ENCODE results near the gene POU2F2.
A peak's percentile ranks its signal among the peaks of the same experiment; 100 is the strongest.

Gene POU2F2

DNA sequence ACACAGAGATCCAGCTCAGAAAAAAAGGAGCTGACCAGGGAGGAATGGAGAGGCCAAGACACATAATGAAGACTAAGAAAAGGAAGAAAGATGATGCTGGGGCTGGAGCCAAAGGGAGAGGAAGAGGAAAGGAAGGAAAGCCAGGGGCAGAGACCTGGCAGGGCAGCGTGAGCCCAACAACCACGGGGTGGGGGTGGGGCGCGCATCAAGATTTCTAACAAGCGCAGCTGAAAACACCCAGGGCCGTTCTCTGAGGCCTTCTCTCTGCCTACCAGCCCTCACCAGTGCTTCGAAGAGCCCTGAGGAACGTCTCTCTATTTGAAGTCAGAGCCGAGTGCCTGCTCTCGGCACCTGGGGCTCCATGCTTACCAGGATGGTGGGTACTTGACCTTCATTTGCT, 23.6 kb upstream of the POU2F2 start:
- DNase-seq (ENCODE audit: low read depth in 2 of 2, low spot score in 1 of 2) = no peak

DNA sequence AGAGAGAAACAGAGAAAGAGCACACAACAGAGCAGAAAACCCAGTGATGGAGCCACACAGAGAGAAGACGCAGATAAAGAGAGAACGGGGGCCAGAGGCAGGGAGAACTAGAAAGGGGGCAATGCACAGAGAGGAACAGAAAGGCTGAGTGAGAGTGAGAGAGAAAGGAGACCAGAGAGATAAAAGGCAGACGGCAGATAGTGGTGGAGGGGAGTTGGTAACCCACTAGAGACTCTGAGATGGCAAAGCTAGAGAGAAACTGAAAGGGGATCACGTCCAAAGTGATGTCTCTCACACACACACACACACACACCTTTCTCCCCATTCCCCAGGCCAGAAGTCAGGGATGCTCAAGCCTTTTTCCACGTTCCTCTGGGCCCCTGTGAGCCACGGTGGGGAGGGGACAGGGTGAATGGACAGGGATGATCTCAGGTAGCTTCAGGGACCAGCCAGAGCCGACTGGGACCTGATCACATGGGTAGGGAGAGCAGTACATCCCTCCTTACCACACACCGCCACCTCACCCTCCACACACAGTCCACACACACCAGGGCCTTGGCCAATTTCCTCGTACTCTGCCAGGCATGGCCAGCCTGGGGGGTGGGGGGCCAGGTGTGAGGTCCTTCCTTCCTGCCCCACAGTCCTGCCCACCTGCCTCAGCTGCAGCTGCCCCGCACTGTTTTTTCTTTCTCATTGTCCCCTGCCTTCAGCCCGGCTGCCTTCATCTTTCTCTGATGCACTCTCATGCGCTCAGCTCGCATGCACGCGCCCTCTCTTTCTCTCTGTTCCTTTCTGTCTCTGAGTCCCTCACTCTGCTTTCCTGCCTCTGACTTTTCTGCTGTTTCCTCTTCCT, 22.5 kb upstream of the POU2F2 start:
- no peak for DNase-seq (ENCODE audit: low read depth in 2 of 2, low spot score in 1 of 2)

DNA sequence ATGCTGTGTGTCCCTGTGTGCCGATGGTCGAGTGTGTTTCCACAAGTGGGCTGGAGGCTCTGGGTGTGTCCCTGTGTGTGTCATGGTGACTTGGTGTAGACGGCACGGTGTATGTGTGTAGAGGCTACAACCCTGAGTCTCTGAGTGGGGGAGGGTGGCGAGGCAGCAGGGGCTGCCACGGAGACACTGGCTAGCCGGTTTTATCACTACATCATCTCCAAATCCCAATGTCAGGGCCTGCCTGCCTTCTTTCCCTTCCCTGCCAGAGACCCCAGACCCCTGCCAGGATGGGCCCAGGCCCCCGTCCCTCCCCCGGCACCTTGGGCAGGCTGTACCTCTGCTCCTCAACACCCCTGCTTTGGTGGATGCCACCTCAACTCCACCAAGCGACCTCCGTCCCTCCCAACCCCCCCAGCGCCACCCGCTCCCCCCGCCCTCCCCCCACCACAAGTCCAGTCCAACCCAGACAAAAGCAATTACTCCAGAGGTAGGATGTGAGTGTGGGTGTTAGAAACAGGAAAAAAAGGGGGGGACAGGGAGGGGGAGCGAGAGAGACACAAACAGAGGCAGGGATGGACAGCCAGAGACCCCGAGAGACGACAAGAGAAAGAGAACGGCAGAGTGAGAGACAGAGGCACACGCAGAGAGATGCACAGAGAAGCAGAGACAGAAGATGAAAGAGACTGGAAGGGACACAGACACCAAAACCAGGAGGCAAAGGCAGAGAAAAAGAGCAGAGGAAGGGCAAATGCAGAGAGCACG, 21.6 kb upstream of the POU2F2 start:
- DNase-seq (ENCODE audit: low read depth in 2 of 2, low spot score in 1 of 2) = no peak

DNA sequence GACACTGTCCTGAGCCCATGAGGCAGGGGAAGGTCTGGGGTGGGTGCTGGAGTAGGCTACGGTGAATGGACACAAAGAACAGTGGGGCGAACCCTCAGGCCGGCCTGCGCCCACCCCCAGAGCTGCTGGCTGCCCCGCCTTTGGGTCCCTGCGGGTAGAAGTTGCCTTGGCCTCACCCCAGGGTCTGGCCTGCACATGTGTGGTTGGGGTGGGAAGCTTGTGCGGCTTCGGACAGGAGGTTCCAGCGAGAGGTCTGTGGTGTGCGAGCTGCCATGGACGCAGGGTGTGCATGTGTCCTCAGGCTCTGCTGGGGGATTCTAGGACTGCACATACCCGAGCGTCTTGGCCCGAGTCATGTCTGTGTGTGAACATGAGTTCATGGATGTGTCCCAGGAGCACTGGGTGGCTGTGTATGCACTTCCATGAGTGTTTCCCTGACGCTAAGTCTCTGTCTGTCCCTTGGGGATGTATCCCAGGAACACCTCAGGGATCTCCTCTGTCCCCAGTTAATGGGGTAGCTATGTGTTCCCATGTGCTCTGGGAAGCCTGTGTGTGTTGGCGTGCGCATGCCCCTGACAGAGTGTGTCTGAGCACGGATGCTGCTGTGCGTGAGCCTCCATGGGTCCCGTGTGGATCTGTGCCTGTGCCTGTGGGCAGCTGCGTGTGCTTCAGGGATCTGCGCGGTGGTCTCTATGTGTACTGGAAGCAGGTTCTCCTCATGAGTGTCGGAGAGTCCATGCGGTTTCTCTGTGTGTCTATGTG, 20.8 kb upstream of the POU2F2 start:
- no peak for DNase-seq (ENCODE audit: low read depth in 2 of 2, low spot score in 1 of 2)

DNA sequence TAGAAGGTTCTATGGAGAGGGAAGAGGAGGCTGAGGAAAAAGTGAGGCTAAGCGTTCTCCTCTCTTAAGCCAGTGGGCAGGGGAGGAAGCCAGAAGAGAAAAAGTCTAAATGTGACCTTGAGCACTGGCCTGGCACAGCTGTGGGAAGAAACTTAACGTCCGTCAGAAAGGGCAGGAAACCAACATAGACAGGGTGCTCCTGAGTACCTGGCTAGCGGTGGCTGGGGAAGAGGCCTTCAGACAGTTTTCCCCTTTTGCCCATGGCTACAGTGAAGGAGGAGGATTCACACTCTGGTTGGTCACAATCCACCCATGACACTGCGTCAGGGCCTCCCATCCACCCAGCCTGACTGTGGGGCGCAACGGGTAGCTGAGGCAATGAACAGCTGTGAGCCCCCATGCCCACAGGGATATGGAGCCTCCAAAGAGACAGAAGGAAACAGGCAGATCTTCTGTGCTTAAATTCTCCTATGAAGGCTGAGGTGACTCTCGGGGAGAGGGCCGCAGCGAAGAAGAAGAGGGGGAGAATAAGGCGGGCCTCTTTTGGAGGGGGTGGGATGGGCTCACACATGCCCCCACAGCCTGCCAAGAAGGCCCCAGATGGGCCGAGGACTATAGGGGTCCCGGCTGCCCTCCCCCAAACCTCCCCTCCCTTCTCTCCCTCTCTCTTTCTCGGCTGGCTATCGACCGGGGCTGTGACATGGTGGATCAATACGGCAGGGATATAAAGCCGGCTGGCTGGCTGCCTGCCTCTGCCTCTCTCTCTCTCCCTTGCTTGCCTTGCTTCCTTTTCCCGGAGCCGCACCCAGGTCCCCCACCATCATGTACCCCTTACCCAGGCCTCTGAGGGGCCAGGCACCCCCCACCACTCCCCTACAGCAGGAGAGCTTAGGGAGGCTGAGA, 19.8 kb upstream of the POU2F2 start:
- no peak for DNase-seq (ENCODE audit: low read depth in 2 of 2, low spot score in 1 of 2)

DNA sequence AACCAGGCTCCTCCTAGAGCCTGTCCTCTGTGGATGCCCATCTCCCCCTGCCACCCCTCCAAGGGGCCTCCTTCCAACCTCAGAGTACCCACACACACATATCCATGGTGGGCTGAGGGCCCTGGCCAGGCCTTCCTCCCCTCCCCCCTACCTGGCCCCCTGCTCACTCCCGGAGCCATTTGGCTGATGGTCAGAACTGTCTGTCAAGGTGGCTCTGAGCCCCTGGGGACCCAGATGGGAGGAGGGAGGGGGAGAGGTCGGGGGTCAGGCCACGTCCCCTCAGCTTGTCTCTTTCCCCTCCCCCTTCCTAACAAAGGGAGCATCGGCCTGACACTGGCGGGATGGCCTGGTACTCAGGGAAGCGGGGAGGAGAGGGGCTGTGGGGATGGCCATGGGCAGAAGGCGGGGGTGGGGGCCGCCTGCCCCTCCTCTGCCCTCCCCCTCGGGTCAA, 18.7 kb upstream of the POU2F2 start:
- no peak for DNase-seq (ENCODE audit: low read depth in 2 of 2, low spot score in 1 of 2)

DNA sequence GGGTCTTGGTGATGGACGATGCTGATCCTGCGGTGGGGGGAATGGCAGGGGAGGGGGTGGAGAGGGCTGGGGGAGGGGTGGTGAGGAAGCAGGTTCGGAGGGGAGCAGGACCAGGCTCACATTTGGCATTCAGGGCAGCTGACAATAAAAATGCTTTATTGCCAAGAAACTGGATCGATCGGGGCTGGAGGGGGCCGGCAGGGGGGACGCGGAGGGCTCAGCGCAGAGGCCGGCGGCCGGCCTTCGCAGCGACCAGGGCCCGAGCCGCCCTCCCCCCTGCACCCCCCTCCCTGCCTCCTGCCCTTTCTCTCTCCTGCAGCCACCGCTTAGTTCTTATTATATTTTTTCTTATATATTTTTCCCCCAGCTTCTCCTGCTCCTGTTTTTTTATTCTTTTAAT, 18.1 kb upstream of the POU2F2 start:
- DNase-seq (ENCODE audit: low read depth in 2 of 2, low spot score in 1 of 2) = no peak

DNA sequence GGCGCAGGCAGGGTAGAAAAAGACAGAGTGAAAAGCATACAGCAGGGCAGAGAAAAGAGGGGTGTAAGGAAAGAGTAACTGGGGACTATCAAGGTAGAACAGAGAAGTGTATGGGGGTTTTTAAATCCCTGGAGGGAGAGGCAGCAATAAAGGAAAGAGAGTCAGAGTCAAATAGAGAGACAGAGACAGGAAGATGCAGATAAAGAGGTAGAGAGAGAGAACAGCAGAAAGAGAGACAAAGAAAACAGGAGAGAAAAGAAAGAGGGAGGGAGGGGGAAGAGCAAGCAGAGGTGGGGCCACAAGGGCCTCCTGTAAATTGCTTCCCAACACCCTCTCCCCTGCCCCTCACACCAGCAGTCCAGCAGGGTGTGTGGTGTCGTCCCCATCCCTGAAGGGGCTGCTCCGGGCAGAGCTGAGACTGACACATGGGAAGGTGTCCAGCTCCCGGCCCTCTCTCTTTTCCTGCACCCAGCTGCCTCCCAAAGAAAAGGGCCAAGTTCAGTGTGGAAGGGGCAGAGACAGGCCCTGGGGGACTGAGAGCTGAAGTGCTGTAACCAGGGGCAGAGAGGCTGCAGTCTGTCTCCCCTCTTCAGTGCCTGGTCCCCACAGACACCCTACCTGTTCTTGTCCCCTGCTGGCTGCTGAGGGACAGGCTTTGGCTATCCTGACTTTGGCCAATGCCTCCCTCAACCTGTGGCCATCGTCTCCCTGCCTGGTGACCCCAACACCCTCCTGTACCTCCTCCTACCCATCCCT, 17.4 kb upstream of the POU2F2 start:
- no peak for DNase-seq (ENCODE audit: low read depth in 2 of 2, low spot score in 1 of 2)

DNA sequence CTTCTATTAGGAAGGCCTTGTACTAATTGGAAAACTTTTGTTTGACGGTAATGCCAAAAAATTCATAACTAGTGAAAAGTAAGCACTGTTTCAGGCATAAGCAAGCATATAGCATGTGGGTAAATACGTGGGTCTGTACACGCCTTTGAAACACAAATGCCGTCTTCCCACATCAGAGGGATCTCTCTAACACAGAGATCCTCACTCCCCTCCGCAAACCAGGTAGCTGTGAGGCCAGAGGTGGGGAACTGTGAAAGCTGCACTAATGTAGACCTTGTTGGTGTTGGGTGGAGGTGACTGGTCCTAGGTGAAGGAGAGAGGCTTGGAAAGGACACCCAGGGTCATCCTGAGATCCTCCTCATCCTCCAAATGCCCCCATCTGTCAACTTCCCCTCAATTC, 16.0 kb upstream of the POU2F2 start:
- DNase-seq (ENCODE audit: low read depth in 2 of 2, low spot score in 1 of 2) = no peak

DNA sequence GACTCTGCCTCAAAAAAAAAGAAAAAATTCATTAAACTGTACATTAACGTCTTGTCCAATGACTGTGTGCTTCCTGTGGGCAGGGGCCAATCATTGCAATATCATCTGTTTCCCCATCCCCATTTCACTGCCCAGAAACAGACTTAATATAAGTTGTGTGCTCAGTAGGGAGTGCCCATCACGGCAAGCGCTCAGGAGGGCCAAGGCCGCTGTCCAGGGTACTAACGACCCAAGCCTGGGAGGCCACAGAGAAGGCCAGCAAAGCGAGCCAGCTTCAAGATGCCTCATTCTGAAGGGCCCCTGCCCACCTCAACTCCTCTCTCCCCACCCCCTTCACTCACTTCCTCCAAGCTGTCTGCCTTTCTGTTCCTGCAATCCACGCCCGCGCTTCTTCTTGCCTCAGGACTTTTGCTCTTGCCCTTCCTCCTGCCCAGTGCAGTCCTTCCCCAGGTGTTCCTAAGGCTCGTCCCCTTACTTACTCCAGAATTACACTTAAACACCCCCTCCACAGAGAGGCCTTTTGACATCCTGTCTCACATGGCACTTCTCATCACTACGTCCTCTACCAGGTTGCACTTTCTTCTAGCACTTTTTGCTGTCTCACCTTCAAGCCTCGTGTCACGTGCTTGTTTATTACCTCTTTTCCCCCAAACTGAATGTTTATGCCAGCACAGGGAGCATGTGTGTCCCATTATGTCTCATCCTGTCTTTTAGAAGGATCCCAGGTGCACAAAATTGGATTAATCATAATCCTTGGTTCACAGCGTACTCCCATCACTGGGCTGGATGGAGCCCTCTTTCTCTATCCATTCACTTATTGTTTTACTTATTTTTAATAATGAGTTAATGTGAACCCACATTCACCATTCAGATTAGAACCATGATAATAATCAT, 11.3 kb upstream of the POU2F2 start:
- DNase-seq (ENCODE audit: low read depth in 2 of 2, low spot score in 1 of 2) = no peak

DNA sequence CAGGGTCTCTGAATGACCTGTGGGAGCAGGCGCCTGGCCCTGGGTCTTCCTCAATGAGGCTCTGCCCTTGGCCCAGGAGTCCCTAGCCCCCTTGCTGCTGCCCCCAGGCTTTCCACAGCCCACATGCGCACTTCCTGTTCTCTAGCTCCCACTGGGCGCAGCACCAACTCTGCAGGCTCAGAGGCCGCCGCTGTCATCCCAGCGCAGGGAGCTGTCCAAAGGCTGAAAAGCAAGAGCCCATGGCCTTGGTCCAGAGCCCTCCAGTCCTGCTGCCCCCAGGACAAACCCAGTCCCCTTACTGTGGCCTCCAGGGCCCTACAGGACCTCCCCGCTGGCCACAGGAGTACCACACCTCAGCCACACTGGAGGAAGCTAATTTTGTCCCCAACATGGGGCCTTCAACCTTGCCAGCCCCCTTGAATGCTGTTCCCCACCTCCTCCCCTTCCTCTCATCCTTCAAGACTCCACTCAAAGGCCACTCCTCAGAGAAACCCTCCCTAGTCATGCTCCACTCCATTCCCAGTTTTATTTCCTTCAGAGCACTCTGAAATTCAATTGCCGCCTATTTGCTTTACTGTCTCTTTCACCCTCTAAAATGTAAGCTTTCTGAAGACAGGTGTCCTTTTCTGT, 8.0 kb upstream of the POU2F2 start:
- no peak for DNase-seq (ENCODE audit: low read depth in 2 of 2, low spot score in 1 of 2)

DNA sequence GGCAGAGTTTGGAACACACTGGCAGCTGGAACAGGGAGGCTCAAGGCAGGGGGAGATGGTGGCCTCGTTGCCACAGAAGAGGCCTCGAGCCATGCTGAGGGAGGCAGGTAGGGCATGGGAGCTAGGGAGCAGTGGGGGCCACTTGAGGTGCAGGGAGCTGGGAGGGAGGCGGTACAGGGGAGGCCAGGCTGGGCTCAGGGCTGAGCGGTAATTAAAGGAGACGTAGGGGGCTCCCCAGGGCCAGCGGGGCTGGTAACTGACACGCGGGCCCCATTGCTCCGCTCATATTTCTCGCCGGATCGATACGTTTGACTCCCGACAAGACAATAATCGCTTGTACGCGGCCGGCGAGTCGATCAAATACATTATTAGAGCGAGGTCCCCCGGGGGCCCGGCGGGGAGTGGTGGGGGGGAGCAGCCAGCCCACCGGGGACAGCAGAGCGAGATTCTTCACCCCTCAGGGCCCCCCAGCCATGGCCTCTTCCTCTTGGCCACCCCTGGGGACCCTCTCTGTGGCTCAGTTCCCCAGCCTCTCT, 2.4 kb upstream of the POU2F2 start:
- DNase-seq (ENCODE audit: low read depth in 2 of 2, low spot score in 1 of 2) = no peak

DNA sequence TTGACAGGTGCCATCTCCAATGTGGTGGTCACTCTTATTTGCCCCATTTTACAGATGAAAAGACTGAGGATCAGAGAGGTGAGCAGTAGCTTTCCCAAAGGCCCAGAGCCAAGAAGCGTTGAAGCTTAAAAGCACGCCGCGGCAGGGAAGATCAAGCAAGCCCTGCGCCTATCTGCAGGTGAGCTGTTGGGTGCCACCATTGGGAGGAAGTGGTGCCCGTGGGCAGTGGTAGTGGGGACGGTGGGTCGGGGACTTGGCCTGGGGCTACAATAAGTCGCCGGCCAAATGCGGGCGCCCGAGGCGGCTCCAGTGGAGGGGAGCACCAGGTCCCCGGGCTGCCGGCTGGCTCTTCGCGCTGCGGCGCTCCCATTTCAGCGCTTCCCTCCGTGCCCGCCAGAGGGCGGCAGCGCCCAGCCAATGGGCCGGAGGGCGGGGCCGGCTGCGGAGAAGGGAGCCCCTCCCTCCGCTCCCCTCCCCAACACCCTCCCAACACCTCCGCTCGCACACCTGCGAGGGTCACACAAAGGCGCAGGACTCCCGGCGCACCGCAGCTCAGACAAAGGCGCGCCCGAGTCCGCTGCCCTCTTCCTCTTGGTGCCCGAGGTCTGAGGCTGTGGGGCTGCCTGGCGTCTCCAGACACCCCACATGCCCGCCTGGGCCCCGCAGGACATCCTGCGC, 744 bp upstream of the POU2F2 start:
- DNase-seq (ENCODE audit: low read depth in 2 of 2, low spot score in 1 of 2) = peak; percentile 54 to 71

DNA sequence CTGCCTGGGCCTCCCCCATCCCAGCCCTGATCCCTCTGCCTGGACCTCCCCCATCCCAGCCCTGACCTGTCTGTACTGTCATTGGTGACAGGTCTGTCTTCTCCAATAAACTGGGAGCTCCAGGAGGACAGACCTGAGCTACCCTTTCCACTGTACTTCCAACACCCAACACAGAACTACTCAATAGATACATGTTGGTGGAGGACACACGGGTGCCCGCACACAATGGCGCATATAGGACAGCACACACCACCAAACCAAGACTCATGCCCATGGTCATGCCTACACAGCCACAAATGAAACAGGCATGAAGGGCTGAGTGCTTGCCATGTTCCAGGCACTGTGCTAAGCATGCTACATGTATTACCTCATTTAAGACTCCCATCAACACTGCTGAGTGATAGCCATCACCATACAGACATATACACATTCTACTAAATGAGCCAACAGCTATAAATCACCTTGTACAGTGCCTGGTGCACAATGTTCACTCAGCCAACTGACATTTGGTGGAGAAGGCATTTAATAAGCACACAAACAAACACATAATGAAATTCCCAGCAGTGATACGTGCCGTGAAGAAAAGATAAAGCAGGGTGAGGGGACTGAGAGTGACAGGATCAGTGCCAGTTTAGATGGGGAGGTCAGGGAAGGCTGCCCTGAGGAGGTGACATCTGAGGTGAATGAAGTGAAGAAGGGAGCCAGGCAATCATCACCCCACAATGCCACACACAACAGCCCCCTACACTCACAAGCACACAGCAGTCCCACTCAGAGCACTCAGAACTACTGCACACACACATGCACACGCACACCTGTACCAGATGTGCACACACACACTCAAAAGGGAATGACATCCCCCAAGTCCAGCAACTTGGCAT, 857 bp downstream of the POU2F2 start:
- DNase-seq (ENCODE audit: low read depth in 2 of 2, low spot score in 1 of 2) = no peak

DNA sequence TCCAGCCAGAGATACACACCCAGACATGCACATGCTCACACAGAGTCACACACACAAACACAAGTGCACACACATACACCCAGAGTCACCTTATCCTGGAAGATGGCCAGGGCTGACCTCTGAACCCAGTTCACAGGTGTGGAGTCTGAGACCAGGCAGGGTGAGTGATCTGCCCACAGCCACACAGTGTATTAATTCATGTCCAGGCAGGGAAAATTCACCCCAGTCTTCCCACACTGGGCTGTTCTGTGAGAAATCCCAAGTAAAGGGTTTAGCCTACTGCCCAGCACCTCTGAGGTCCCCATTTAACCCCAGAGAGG, 2.0 kb downstream of the POU2F2 start:
- DNase-seq (ENCODE audit: low read depth in 2 of 2, low spot score in 1 of 2) = no peak

DNA sequence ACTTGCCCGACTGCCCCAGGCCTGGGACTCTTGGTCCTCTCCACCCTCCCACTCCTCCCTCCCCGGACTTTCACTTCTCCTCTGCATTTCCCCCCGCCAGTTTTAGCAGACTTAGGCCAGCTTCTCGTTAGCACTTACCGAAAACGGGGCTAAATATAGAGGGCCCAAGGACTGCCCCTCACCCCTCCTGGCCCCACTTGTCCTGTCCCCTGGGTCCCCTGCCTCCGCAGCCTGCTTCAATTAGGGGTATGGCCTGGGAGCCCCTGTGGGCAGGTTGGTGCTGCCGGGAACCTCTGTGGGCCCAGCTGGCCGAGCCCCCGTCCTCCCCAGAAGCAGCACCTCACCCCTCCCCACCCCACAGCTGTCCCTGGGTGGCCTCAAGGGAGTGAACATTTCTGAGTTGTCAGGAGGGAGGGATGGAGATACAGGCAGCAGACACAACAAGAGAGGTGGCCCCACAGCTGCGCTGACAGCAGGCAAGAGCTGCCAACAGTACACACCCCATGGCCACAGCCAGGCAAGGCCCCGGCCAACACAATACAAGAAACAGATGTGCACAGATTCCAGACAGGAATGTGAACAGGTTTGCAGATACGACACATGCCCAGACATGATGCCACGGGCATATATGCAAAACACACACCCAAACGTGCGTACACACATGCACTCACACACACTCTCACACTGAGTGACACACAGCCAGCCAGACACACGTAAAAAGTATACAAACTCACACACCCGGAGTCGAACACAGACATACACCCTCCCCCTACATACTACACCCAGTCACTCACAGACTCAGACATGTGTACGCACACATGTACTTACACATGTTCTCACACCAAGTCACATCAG, 2.6 kb downstream of the POU2F2 start:
- no peak for DNase-seq (ENCODE audit: low read depth in 2 of 2, low spot score in 1 of 2)
